NCI-H128 (cell line): Measurements from ENCODE around the gene CPB1.

ENCODE experiments used
- DNase-seq: peaks from one replicate; lab custom pipeline; 2025; ENCODE audit not compliant: unreplicated experiment; lab: John Stamatoyannopoulos, UW

The CPB1 gene

GRCh38 chr3:148828136-148828690 lies 602 bp downstream of the CPB1 start:
- no peak for DNase-seq

GRCh38 chr3:148829926-148830325 lies 2.3 kb downstream of the CPB1 start:
- DNase-seq = no peak

- no peak for DNase-seq
Measured at GRCh38 chr3:148833223-148833622, 5.6 kb downstream of the CPB1 start.

- no peak for DNase-seq
Measured at GRCh38 chr3:148839805-148840204, 12.2 kb downstream of the CPB1 start.

- DNase-seq = no peak
Measured at GRCh38 chr3:148840451-148840850, 12.8 kb downstream of the CPB1 start.

- DNase-seq = no peak
Measured at GRCh38 chr3:148845756-148846395, 18.3 kb downstream of the CPB1 start.

GRCh38 chr3:148847351-148847750 lies 19.7 kb downstream of the CPB1 start:
- no peak for DNase-seq

- no peak for DNase-seq
Measured at GRCh38 chr3:148848410-148848809, 20.8 kb downstream of the CPB1 start.

- DNase-seq = no peak
Measured at GRCh38 chr3:148852271-148852992, 24.8 kb downstream of the CPB1 start.

GRCh38 chr3:148853076-148853475 lies 25.5 kb downstream of the CPB1 start:
- DNase-seq = no peak

- DNase-seq = no peak
Measured at GRCh38 chr3:148854061-148854460, 26.4 kb downstream of the CPB1 start.

GRCh38 chr3:148856384-148856783 lies 28.8 kb downstream of the CPB1 start:
- no peak for DNase-seq

GRCh38 chr3:148857316-148857715 lies 29.7 kb downstream of the CPB1 start:
- no peak for DNase-seq

GRCh38 chr3:148861277-148861869 lies 33.8 kb downstream of the CPB1 start:
- no peak for DNase-seq

GRCh38 chr3:148863297-148863696 lies 35.7 kb downstream of the CPB1 start:
- no peak for DNase-seq

- DNase-seq = no peak
Measured at GRCh38 chr3:148863814-148864213, 36.2 kb downstream of the CPB1 start.

GRCh38 chr3:148865049-148865448 lies 37.4 kb downstream of the CPB1 start, which contains the start of gene CPA3:
TSS of gene CPA3 (plus strand) at chr3:148865296. CDS start at chr3:148865308, 12 bp downstream.
- DNase-seq = no peak

- no peak for DNase-seq
Measured at GRCh38 chr3:148866261-148866660, 38.6 kb downstream of the CPB1 start.

GRCh38 chr3:148873270-148873927 lies 45.8 kb downstream of the CPB1 start:
- no peak for DNase-seq

- DNase-seq = no peak
Measured at GRCh38 chr3:148873977-148874376, 46.4 kb downstream of the CPB1 start.

- no peak for DNase-seq
Measured at GRCh38 chr3:148878095-148878494, 50.5 kb downstream of the CPB1 start.
